Astrocyte (in vitro differentiated cells and primary cell): ENCODE measurements around the gene GFRA1.

Source experiments
- CTCF ChIP-seq: IDR thresholded peaks from 2 replicates; pipeline ENCODE4 v1.5.1; 2011; ENCODE audit warnings: low read depth, mild to moderate bottlenecking, inconsistent platforms, low read length, moderate library complexity; ENCODE audit not compliant: insufficient read depth
- EZH2 ChIP-seq: IDR thresholded peaks from 2 replicates; pipeline ENCODE4 v1.6.1; 2012; ENCODE audit warnings: mild to moderate bottlenecking, low read length, inconsistent platforms; ENCODE audit not compliant: insufficient read depth

- TF ChIP-seq CTCF (no peak), EZH2 (no peak)
Measured at GRCh38 chr10:116121640-116122525, 151.1 kb downstream of the GFRA1 start.
